GM18505 (cell line): ENCODE results near the gene SEPTIN8.

Source experiments
- ATAC-seq: cut with Tn5 transposase; IDR thresholded peaks from one replicate; pipeline ENCODE4 v1.9.1; 2021; ENCODE audit not compliant: unreplicated experiment
- POLR2A ChIP-seq: IDR thresholded peaks from 4 replicates; pipeline ENCODE4 v1.6.1; 2011; ENCODE audit warnings: borderline replicate concordance; ENCODE audit not compliant: insufficient read depth, insufficient read length; ENCODE audit errors: extremely low read depth

SEPTIN8 gene

GRCh38 chr5:132777209-132778069 lies at the start of gene SEPTIN8:
TSS of gene SEPTIN8 (minus strand) at chr5:132777239. CDS start at chr5:132777137, 102 bp downstream.
- peak; percentile 63 for ATAC-seq
- TF ChIP-seq POLR2A: peak; percentile 33

GRCh38 chr5:132826424-132827082 lies 49.5 kb upstream of the SEPTIN8 start:
- no peak for TF ChIP-seq POLR2A
- no peak for ATAC-seq

GRCh38 chr5:132825834-132826391 lies 48.9 kb upstream of the SEPTIN8 start:
- no peak for TF ChIP-seq POLR2A
- ATAC-seq: no peak

- TF ChIP-seq POLR2A: no peak
- ATAC-seq: no peak
These were observed 48.2 kb upstream of the SEPTIN8 start for GRCh38 chr5:132825033-132825833.

GRCh38 chr5:132824426-132824825 lies 47.4 kb upstream of the SEPTIN8 start:
- ATAC-seq: no peak
- no peak for TF ChIP-seq POLR2A

- TF ChIP-seq POLR2A: no peak
- ATAC-seq: no peak
These were observed 46.5 kb upstream of the SEPTIN8 start for GRCh38 chr5:132823481-132824050.

GRCh38 chr5:132822650-132823480 lies 45.8 kb upstream of the SEPTIN8 start:
- no peak for TF ChIP-seq POLR2A
- no peak for ATAC-seq

GRCh38 chr5:132821791-132822190 lies 44.8 kb upstream of the SEPTIN8 start:
- no peak for TF ChIP-seq POLR2A
- no peak for ATAC-seq

GRCh38 chr5:132821350-132821749 lies 44.3 kb upstream of the SEPTIN8 start:
- no peak for ATAC-seq
- no peak for TF ChIP-seq POLR2A

- ATAC-seq: no peak
- no peak for TF ChIP-seq POLR2A
These were observed 43.2 kb upstream of the SEPTIN8 start for GRCh38 chr5:132820162-132820754.

GRCh38 chr5:132819468-132819867 lies 42.4 kb upstream of the SEPTIN8 start:
- no peak for TF ChIP-seq POLR2A
- ATAC-seq: no peak

GRCh38 chr5:132817011-132817410 lies 40.0 kb upstream of the SEPTIN8 start:
- no peak for TF ChIP-seq POLR2A
- no peak for ATAC-seq
